GM19025 (cell line): Measurements from ENCODE around the gene DNAJA4.

Experiments used
- ATAC-seq: cut with Tn5 transposase; IDR thresholded peaks from one replicate; pipeline ENCODE4 v1.9.1; 2021; ENCODE audit warnings: mild to moderate bottlenecking, low read depth, moderate library complexity; ENCODE audit not compliant: unreplicated experiment

The DNAJA4 gene

DNA sequence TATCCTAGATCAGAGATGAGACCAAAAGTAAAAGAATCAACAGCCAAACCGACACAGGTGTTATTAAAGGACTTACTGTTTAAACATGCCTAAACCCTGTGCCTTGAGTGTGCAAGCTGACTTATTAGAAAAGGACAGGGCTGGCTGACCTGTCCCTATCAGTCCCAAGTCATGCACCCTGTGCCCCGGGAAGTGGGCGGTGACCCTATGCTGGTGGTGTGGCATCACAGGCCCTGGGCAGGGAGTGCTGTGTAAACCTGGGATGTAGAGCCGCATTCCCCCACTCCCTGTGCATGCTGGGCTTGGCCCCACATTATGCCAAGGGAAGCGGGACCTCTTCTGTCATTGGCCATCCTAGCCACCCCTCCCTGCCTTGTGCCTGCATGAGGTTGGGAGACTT is 10.6 kb downstream of the DNAJA4 start:
- ATAC-seq = no peak

DNA sequence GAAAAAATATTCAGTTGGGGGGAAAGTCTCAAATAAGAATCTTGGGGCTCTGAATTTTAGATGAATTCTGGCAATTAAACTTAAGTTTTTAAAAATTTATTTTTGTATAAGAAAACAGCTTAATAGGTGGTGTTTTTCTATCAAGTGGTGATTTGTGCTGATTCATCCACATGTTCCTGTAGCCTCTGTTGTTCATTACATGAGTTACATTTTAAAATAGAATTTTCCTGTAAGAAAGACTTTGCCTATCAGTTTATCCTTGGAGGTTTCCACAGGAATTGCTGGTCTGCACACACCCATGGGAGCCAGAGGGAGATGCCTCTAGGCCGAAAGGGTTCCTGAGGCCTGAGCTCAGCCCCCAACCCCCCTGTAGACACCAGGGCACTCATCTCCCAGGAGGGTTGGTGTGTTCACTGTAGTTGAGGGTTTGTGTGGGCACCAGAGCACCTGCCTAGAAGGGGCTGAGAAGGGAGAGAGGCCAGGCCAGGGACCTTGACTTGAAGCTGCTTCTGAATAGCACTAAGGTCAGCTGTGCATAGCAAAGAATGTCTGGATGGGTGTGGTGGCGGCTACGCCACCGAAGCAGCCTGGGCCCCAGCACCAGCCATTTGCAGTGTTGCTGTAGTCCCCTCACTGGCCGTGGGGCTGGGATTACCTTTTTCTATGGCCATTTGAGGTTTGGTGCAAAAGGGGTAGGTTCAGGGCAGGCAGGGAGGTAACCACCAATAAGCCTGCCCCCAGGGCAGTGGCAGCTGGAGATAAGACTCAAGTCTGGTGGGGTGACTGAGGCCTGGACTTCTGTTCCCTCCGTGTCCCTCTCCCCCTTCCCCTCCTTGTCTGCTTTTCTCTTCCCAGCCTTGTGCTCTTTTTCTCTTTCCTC is 11.9 kb downstream of the DNAJA4 start:
- no peak for ATAC-seq

DNA sequence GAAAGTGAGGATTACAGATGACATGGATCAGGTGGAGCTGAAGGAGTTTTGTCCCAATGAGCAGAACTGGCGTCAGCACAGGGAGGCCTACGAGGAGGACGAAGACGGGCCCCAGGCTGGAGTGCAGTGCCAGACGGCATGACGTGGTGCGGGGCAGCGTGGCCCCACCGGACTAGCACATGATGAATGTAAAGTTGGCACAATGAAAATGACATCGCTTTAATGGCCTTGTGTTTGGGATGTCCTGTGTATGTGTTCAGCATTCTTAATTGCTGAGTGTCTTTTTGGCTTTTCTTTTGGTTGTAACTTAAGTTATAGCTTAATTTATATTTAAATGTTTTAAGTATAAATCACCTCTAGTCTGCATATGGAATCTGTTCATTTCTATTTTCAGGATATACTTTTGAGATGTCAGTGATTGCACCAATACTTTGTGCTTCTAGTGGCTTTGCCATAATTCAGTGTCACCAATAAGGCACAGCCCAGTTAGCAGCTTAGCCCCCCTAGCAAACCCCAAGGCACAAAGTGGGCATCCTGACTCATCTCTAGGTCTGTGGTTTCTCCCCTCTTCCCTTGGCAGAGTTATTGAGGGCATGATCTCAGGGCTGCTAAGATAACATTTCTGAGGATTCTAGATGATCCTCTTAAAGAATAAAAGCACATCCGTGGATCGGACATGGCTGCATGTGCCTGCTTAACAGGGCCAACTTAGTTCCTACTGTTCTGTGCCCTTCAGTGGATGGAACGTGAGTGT is 16.1 kb downstream of the DNAJA4 start:
- no peak for ATAC-seq

DNA sequence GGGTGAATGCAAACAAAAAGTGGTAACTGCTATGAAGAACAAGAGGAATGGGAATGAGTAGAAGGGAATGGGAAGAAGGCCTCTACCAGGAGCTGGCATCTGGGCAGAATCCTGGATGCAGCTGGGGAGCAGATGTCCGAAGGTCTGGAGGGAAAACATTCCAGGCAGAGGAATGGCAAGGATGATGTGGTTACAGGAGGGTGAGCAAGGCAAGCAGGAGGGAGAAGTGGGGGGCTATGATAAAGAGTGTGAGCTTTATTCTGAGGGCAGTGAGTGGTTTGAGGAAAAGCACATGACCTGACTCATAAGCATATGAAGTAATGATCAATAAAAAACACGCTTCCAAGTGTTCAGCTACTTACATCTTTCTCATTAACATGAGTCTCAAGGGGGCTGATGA is 18.0 kb downstream of the DNAJA4 start:
- no peak for ATAC-seq

DNA sequence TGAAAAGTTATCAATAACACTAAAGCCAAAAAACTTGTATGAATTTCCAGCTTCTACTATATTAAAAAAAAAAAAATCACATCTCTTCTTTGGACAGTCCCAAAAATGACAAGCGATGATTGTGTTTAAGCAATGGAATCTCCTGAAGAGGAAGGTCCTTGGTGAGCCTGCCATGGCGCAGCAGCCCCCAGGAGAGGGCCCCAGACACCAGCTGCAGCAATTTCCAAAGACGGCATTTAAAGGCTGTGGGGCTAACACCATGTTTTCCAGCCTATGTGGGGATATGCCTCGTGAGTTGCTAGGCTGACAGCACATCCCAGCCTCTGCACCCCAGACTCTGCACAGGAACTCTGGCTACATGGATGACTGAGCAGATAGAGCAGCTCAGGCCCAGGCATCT is 20.4 kb downstream of the DNAJA4 start:
- ATAC-seq = no peak

DNA sequence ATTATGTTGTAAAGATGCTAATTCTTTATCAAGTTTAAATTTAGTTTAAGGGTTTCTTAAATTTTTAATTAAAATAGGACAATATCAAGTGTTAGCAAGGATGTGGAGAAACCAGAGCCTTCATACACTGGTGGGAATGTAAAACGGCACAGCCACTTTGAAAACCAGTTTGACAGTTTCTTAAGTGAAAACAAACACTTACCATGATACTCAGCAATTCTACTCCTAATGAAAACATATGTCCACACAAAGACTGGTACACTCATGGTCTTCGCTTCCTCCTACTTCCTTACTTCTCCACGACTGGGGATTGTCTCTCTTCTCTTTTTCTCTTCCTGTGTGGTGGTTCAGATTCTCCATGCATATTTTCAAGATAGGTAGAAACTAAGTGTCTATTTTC is 25.9 kb downstream of the DNAJA4 start:
- no peak for ATAC-seq

DNA sequence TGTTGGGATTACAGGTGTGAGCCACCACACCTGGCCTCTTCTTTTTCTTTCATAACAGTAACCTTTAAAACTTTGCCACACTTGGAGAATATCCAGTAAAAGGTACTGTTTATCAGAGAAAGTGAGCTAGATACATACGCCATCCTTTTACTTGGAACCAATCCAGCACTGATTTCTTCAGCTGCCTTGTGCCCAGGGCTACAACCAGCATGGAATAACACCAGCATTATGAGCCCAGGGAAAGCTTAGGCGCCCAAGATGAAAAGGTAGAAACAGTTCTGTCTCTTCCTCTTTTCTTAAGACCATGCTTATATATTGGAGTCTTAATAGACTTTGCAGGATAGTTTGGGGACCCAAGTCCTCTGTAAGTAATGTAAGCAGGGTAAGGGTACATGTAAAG is 26.7 kb downstream of the DNAJA4 start:
- ATAC-seq = no peak

DNA sequence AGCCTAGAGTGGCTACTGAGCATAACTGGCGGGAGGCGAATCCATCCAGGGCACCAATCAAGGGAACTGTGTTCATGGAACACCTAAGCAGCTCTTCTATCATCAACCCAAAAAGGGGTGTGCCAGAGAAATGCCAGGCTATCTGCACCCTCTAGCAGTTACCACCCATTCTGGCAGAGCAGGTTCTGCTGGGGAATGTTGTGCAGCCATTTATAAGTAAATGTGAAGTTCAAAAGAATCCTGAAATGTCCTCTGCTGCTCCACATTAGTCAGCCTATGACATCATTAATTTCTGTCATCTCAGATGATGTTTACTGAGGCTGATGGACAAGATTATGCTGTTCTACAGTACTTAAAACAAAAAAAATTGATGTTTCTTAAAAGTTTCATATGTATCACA is 27.3 kb downstream of the DNAJA4 start:
- no peak for ATAC-seq

DNA sequence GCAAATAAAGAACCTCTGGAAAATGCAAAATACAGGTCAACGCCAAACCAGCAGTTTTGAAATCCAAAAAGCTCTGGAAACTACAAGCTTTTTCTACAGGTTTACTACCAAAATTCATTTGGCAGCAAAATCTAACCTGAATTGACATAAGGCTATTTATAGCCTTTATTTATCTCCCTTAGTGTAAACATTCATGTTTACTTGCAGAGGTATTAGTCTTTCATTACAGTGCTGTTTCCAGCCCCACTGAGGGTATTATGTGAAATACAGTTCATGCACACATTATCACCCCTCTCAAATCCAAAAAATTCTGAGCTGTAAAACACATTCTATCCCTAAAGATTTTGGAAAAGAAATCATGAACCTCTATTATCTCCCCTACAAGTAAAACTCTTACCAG is 27.9 kb downstream of the DNAJA4 start:
- no peak for ATAC-seq

DNA sequence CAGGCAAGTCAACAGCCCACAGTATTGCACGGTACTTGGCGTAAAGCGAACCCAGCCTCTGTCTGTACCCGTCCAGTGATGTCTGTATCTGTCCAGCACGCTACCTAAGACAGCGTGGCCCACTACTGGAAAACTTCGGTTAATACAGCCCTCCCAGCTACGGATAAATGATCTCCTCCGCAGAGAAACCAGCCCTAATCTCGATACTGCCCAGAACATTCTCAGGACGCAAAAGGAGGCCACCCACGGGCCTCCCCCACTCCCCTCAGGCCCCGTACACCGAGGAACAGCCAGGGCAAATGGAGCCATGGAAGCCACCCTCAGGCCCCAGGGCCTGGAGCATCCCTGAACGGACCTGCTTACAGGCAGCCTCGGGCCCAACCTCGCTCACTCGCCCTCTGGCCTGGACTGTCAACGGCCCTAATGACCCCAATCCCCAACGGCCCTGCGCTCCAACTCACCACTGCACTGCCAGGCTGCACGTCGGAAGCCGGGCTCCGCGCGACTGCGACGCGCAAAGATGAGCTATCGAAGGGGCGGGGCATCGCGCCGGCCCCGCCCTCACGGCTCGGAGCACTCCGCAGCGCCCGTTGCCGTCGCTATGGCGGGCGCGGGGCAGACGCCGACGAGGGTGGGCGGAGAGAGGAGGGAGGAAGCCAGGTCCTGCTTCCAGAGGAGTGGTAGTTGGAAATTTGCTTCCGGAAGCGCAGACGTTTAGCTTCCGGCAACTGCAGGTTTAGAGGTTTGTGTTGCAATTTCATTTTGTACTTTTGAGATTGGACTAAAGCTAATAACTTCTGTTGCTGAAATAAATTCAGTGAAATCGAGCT is 35.0 kb downstream of the DNAJA4 start, which contains the start of gene SKIC8:
Gene SKIC8 (minus strand): TSS at position 509 of the 830 bp plus-strand sequence. CDS start 3,923 bp downstream, outside the sequence.
- ATAC-seq = peak; percentile 93

DNA sequence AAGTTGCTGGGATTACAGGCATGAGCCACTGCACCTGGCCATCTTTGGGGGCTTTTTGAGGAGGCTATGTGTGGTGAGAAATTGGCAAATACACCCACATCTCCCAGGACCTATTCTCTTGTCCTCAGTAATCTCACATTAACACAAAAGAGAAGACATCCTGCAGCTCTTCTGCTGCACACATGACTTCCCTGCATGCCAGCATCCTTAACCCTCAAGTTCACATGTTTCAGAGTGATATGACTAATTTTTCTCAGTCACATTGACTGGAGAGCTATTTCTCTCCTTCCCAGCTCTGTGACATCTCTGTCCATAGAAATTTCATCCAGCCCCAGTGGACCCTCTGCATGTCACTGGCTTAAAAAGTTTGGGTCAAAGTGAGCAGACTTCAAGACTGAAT is 37.0 kb downstream of the DNAJA4 start:
- no peak for ATAC-seq

DNA sequence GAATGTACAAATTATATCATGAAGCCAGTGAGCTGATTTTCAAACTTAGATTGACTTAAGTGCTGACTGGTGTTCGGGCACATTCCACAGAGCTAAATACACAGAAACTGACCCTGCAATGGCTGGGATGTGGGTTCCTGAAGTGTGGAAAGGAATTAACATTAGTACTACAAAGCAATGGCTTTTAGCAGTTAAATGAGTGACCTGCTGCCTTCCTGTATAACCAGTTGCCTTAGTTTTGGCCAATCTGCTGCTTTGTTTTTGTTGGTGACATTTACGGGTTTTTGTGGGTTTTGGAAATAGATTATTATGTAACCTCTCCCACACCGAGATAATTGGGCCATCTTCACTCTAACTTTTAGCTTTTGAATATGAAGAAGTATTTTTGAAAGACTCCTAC is 37.5 kb downstream of the DNAJA4 start:
- no peak for ATAC-seq

DNA sequence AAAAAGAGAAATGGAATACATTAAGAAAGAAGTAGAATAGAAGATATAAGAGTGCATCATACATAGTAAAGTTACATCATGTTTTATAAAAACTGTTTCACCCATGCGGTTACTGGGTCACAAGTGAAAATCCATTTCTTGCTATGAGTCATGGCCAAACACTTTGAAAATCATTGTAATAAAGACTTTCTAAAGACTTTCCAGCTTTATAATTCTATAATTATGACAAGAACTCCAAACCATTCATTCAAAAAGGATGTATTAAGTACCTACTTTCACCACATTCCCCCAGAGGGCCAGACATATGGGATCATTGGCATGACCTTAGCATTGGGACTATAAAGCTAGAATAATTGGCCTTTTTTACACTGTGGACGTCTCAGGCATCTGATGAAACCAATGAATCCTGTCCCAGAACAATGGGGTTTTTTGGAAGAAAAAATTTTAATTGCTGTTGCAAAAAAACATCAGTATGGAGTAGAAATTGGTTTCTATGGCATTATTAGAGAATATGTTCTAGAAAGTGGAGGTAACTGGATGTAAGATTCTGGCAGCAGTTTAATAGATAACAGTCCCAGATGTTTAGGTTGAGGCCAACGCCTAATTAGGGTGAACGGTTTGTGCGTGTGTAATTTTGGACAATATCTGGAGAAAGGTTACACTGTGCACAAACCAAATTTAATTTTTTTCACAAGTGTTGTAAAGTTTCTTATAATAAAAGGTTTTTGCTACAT is 38.4 kb downstream of the DNAJA4 start:
- no peak for ATAC-seq

DNA sequence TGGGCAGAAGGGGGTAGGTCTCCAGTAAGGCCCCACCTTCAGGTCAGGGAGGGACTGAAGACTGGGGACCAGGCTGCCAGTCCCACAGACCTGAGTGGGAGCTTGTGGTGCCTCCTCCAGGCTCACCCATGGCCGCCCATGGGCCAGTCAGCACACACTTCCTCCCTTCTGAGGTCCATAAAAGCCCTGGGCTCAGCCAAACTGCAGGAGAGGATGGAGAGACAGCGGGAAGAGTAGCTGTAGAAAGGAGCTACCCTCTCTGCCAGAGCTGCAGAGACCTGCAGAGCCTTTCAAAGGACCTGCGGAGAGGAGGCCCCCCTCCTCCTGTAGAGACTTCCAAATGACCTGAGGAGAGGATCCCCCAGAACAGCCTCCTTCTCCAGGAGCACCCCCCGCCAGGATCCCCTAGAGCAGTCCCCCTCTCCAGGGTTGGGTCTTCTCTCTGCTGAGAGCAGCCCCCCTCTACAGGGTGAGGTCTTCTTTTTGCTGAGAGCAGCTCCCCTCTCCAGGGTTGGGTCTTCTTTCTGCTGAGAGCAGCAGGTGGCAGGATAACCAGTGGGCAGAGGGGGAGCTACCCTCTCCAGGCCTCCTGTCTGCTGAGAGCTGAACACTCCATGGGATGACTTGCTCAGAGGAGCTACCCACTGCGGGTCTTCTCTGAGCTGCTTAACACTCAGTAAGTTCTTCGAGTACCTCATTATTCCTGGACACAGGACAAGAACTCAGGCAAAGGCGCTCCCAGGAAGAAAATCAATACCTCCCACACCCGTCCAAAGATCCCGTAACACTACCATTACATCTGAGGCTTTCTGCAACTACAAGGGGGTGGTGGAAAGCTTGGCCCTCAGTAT is 40.1 kb downstream of the DNAJA4 start:
- no peak for ATAC-seq

DNA sequence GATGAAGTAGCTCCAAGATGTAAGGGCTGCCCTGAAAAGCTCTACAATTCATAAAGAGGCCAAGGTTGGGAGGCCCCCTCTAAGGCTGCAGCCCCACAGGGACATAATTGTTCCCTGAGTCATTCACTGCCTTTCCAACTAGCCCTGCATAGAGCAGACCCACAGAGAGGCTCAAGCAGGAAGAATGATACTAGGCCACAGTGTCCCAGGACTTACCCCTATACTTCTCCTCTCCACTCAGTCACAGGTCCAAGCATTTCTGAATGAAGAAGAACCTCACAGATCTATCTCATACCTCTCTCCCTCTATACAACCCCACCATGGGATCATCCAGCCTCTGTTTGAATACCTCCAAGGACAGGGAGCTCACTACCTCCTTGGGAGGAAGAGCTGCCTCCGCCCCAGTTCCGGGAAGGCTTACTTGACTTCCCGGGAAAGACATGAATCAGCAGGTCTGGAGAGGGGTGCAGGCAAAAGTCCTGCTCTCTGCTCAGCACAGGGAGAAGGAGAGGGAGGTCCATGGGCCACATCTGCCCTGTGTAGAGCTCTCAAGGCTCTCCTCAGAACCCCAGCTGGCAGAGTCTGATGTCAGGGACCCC is 41.9 kb downstream of the DNAJA4 start:
- ATAC-seq = no peak

DNA sequence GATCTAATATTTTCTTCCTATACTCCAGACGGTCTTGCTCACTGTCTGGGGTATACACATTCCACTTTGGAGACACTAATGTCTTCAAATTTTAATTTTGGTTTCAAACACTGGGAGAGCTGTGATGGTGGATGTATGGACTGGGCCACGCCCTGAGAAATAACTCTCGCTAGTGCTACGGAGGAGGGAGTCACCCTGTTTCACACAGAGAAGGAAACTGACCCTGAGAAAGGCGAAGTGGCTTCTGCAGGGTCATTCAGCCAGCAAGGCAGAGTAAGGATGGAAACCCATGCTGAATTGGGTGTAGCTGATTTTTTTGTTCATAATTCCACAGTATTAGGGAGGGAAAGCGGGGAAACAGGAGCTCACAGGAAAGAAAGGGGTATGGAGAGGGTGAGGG is 43.6 kb downstream of the DNAJA4 start:
- no peak for ATAC-seq

DNA sequence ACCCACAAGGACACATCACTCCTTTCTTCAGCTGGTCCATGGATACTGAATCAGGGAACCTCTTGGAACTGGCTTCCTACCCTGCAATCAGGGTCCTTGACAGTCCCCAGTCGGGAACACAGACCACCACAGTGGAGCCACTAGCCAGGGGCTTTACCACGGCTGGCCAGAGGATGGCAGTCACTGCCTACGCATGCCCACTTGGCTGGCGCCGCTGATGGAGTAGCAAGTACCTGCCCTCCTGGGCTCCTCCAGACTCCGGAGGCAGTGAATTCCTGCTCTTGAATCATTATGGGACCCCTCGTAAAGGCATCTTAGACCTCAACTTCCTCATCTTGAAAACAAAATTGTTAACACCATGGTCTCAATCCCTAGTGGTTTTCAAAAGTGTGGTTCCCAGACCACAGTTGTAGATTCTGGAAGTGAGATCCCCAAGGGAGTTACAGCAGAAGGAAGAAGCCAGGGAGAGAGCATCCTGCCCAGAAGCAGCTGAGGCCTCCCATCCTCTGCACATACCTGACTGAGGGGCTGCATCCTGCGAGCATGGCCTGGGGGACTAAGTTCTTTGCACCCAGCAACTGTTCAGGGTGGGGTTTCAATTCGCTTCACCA is 44.2 kb downstream of the DNAJA4 start:
- ATAC-seq = no peak

DNA sequence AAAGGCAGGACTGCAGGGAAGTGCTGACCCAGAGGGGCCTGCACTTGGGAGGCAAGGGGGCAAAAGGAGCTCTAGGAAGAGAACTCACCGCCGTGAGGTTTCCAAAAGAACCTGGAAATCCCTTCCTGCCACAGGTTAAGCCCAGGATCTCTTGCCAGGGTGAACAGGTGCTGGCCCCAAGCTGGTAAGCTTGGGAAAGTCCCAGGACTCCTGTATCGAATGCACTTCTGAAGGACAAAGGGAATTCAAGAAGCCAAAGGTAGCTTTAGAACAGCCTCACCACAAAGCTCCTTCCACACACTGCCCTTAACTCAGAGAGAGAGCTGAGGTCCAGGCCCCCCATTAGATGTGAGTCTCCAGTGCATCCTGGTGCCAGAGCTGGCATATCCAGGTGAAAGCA is 46.9 kb downstream of the DNAJA4 start:
- no peak for ATAC-seq

DNA sequence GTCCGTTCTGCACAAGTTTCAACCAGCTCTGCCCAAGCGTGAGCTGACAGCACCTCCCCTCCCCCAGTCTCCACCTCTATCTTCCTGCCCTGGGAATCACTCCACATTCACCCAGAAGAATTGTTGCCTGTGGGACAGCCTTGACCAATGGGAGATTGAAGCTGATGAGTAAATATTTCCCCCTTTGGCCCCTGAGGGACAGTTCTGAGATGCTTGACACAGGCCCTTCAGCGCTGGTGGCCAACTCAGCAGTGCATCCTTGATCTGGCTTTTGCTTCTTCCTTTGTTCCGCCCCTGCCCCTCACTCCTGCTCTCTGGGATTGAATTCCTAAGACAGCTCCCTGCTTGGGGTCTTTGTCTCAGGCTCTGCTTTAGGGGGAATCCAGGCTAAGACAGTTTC is 48.2 kb downstream of the DNAJA4 start:
- no peak for ATAC-seq
